ENCODE measurements around the gene DENND4B.

DNA sequence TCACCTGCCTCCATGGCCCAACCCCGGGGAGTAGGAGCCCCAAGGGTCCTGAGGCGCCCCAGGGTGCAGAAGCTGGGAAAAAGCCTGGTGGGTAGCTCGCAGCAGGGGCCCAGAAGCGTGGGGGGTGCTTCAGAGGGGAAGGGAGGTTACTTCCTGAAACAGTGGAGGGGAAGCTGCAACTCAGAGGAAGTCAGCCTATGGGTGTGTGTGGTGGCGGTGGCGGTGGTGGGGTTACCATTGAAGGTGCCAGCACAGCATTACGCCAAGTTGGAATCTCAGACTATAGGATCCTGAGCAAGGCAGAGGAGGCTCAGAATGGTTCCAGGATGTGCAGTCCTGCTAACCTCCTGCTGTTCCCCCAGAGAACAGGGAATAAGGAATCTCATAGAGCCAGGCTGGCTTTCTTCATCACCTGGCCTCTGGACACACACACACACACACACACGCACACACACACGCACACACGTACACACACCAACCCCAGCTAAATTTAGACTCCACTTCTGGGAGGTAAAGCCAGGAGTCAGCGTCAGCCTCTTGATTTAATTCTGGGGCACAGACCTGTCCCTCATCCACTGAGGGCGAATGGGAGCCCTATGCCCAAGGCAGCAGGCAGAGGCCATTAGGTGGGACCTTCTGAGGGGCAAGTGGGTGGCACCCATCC lies 1.3 kb downstream of the DENND4B start:
- TF ChIP-seq POLR2A (IDR thresholded peaks at IDR 0.05; ENCODE audit: low read length): no peak
- no peak for TF ChIP-seq GATA1 (IDR thresholded peaks at IDR 0.05; ENCODE audit: low read depth, low read length)
